ENCODE measurements around the gene CD7.
A peak's percentile ranks its signal among the peaks of the same experiment; 100 is the strongest.

Gene CD7

GRCh38 chr17:82298538-82299421, 18.6 kb downstream of the CD7 start:
- no peak for DNase-seq (ENCODE audit: low read depth in 2 of 2)

GRCh38 chr17:82297714-82298537, 19.5 kb downstream of the CD7 start:
- peak; percentile 85 to 88 for DNase-seq (ENCODE audit: low read depth in 2 of 2)

- DNase-seq (ENCODE audit: low read depth in 2 of 2): peak; percentile 70 to 76
Measured at GRCh38 chr17:82297280-82297713, 20.1 kb downstream of the CD7 start.

GRCh38 chr17:82296511-82297279, 20.7 kb downstream of the CD7 start:
- no peak for DNase-seq (ENCODE audit: low read depth in 2 of 2)

GRCh38 chr17:82295472-82295814, 22.0 kb downstream of the CD7 start:
- DNase-seq (ENCODE audit: low read depth in 2 of 2): no peak

GRCh38 chr17:82294064-82294773, 23.2 kb downstream of the CD7 start:
- DNase-seq (ENCODE audit: low read depth in 2 of 2): no peak

- peak; percentile 74 to 77 for DNase-seq (ENCODE audit: low read depth in 2 of 2)
Measured at GRCh38 chr17:82292251-82293154, 24.9 kb downstream of the CD7 start.

- no peak for DNase-seq (ENCODE audit: low read depth in 2 of 2)
Measured at GRCh38 chr17:82291582-82292250, 25.7 kb downstream of the CD7 start.

GRCh38 chr17:82287868-82288801, 29.3 kb downstream of the CD7 start:
- no peak for DNase-seq (ENCODE audit: low read depth in 2 of 2)

- DNase-seq (ENCODE audit: low read depth in 2 of 2): no peak
Measured at GRCh38 chr17:82287013-82287867, 30.2 kb downstream of the CD7 start.

- no peak for DNase-seq (ENCODE audit: low read depth in 2 of 2)
Measured at GRCh38 chr17:82285141-82285540, 32.3 kb downstream of the CD7 start.

- DNase-seq (ENCODE audit: low read depth in 2 of 2): no peak
Measured at GRCh38 chr17:82283208-82283749, 34.1 kb downstream of the CD7 start.

- DNase-seq (ENCODE audit: low read depth in 2 of 2): no peak
Measured at GRCh38 chr17:82282239-82283207, 34.9 kb downstream of the CD7 start.

GRCh38 chr17:82281502-82282238, 35.7 kb downstream of the CD7 start:
- DNase-seq (ENCODE audit: low read depth in 2 of 2): no peak

- DNase-seq (ENCODE audit: low read depth in 2 of 2): no peak
Measured at GRCh38 chr17:82281076-82281475, 36.3 kb downstream of the CD7 start.

- no peak for DNase-seq (ENCODE audit: low read depth in 2 of 2)
Measured at GRCh38 chr17:82280537-82280936, 36.9 kb downstream of the CD7 start.
